K562 (cell line): ENCODE measurements around the gene OR56B1. TPM values are rescaled to one million over a fixed set of nuclear protein-coding genes. Genes with fewer than 3 reads are reported as not detected.

Experiments used
- CAMTA2 ChIP-seq: fragments of 250-450 bp; sonication (Bioruptor Pico); conservative IDR thresholded peaks from 2 replicates; pipeline ENCODE4 v1.5.1; 2022
- RFX7 ChIP-seq: fragments of 250-450 bp; sonication (Bioruptor Pico); IDR thresholded peaks from 2 replicates; pipeline ENCODE4 v1.5.1; 2021; ENCODE audit warnings: mild to moderate bottlenecking
- SPI1 ChIP-seq: IDR thresholded peaks from 2 replicates; pipeline ENCODE4 v1.6.1; 2011; ENCODE audit warnings: low read depth, low read length, control low read depth, borderline replicate concordance
- TFAM ChIP-seq: fragments of 250-450 bp; sonication (Bioruptor Pico); conservative IDR thresholded peaks from 2 replicates; pipeline ENCODE4 v1.5.0; 2021; ENCODE audit warnings: mild to moderate bottlenecking, moderate library complexity
- ZNF224 ChIP-seq: sonication (generic); formaldehyde crosslinking; IDR thresholded peaks from 2 replicates; pipeline ENCODE4 v1.8.0; 2022; ENCODE audit warnings: mild to moderate bottlenecking, missing genetic modification reagents
- polyA plus RNA-seq, 8 experiments: library from polyadenylated mRNA; depleted of rRNA in 4 of 8; stranded (reverse) in 5 of 8; unstranded in 3 of 8; fragments of >200 nt; fragmentation: Nextera tagmentation in 2 of 8; fragmentation: Illumina TruSeq in 1 of 8; extraction: Ambion mirVana in 2 of 8; extraction: Trizol in 1 of 8; gene quantifications; 2 replicates each; pipeline versions ENCODE4 v1.2.1 to v1.2.3, GENCODE V29; 2011 to 2014; ENCODE audit warnings: inconsistent platforms in 1 of 8, missing spikeins in 1 of 8
- total RNA-seq, 7 experiments: library from RNA; depleted of rRNA in 6 of 7; stranded (reverse); fragments of >200 nt in 6 of 7; fragmentation: Illumina TruSeq in 2 of 7; extraction: Trizol in 2 of 7; gene quantifications; 2 replicates each; pipeline versions ENCODE4 v1.2.1 to v1.2.3, GENCODE V29; 2011 to 2021; ENCODE audit warnings: low replicate concordance in 1 of 7
- TF ChIP-seq, protein P1 (sequence below), 2 experiments: fragments of 450-650 bp; formaldehyde crosslinking in 1 of 2; IDR thresholded peaks; 2 replicates each; pipeline versions ENCODE4 v1.4.0 to v1.6.1; 2014 to 2020; ENCODE audit warnings: mild to moderate bottlenecking in 2 of 2, borderline replicate concordance in 1 of 2, low read depth in 1 of 2

Gene OR56B1
- total and polyA plus RNA-seq, 9 of the 15 experiments (the other 6 are each of a cell fraction or from before 2014, with no cell fraction given) = not detected

DNA sequence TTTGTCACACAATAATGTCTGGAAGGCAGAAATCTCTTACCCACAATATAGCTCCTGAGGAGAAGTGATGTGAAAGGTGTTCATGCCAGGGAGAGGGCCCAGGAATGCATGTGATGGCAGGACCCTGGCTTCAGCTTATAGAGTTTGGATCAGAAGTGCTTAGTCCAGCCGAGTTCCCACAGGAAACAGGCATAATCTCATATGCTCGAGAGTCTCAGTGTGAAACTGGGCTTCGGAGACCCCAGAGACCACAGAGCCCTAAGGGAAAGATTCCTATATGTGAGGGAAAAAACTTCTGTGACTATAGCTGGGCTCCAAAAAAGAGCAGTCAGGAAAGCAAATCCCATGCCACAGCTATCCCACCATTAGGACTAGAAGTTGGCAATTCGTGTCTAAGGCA is 47.0 kb downstream of the OR56B1 start, which contains the start of gene OR52N5 (continued):
- TF ChIP-seq RFX7 (CRISPR knock-in tag) (no peak), CAMTA2 (CRISPR knock-in tag) (no peak), SPI1 (no peak), TFAM (CRISPR knock-in tag) (no peak), ZNF224 (no peak)
- TF ChIP-seq, protein P1, sequence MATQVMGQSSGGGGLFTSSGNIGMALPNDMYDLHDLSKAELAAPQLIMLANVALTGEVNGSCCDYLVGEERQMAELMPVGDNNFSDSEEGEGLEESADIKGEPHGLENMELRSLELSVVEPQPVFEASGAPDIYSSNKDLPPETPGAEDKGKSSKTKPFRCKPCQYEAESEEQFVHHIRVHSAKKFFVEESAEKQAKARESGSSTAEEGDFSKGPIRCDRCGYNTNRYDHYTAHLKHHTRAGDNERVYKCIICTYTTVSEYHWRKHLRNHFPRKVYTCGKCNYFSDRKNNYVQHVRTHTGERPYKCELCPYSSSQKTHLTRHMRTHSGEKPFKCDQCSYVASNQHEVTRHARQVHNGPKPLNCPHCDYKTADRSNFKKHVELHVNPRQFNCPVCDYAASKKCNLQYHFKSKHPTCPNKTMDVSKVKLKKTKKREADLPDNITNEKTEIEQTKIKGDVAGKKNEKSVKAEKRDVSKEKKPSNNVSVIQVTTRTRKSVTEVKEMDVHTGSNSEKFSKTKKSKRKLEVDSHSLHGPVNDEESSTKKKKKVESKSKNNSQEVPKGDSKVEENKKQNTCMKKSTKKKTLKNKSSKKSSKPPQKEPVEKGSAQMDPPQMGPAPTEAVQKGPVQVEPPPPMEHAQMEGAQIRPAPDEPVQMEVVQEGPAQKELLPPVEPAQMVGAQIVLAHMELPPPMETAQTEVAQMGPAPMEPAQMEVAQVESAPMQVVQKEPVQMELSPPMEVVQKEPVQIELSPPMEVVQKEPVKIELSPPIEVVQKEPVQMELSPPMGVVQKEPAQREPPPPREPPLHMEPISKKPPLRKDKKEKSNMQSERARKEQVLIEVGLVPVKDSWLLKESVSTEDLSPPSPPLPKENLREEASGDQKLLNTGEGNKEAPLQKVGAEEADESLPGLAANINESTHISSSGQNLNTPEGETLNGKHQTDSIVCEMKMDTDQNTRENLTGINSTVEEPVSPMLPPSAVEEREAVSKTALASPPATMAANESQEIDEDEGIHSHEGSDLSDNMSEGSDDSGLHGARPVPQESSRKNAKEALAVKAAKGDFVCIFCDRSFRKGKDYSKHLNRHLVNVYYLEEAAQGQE (IDR thresholded peaks at IDR 0.05; ENCODE audit: borderline replicate concordance) = no peak
- TF ChIP-seq, protein P1 (CRISPR knock-in tag; IDR thresholded peaks at IDR 0.05; ENCODE audit: low read depth) = no peak

Other genes with a start within 250 kb of the OR56B1 start
Only the 7 nearest of the 19 such genes appear.
- gene TRIM5, start 51.4 kb upstream of the OR56B1 start, total RNA-seq (2014; rRNA removed) = 11.7 and 12.0 TPM in 2 replicates
- 16.5 and 18.8 TPM in 2 replicates for gene TRIM5, start 51.4 kb upstream of the OR56B1 start, total RNA-seq (2014; rRNA removed; fragmentation: Illumina TruSeq; extraction: Trizol)
- 13.9 and 15.0 TPM in 2 replicates for gene TRIM5, start 51.4 kb upstream of the OR56B1 start, total RNA-seq (2015; rRNA removed; fragmentation: Illumina TruSeq; extraction: Trizol)
- gene TRIM5, start 51.4 kb upstream of the OR56B1 start, total RNA-seq (2021) = 14.8 and 15.2 TPM in 2 replicates
- gene TRIM5, start 51.4 kb upstream of the OR56B1 start, polyA plus RNA-seq (2011; rRNA removed) = 15.3 and 17.6 TPM in 2 replicates
- gene TRIM5, start 51.4 kb upstream of the OR56B1 start, polyA plus RNA-seq (2014; fragmentation: Illumina TruSeq; extraction: Trizol) = 16.6 and 20.8 TPM in 2 replicates
- gene TRIM5, start 51.4 kb upstream of the OR56B1 start, polyA plus RNA-seq (2014; fragmentation: Nextera tagmentation; extraction: Ambion mirVana) = 10 to 100 TPM; 13.7 to 18.0 TPM
- 7.7 and 10.2 TPM in 2 replicates for gene TRIM5, start 51.4 kb upstream of the OR56B1 start, polyA plus RNA-seq (2014; rRNA removed)
- gene TRIM22, start 46.7 kb upstream of the OR56B1 start, total RNA-seq (2014; rRNA removed) = 0.20 and 1.1 TPM in 2 replicates
- gene TRIM22, start 46.7 kb upstream of the OR56B1 start, total RNA-seq (2014; rRNA removed; fragmentation: Illumina TruSeq; extraction: Trizol) = 0.11 and 0.19 TPM in 2 replicates
- 0.18 and 0.30 TPM in 2 replicates for gene TRIM22, start 46.7 kb upstream of the OR56B1 start, total RNA-seq (2015; rRNA removed; fragmentation: Illumina TruSeq; extraction: Trizol)
- gene TRIM22, start 46.7 kb upstream of the OR56B1 start, total RNA-seq (2021) = 0.35 and 1.2 TPM in 2 replicates
- 0.18 and 0.60 TPM in 2 replicates for gene TRIM22, start 46.7 kb upstream of the OR56B1 start, polyA plus RNA-seq (2011; rRNA removed)
- gene TRIM22, start 46.7 kb upstream of the OR56B1 start, polyA plus RNA-seq (2014; fragmentation: Illumina TruSeq; extraction: Trizol) = 0.06 and 0.18 TPM in 2 replicates
- under 1 TPM in 1 of 2 experiments, not detected in 1; 0.17 TPM for gene TRIM22, start 46.7 kb upstream of the OR56B1 start, polyA plus RNA-seq (2014; fragmentation: Nextera tagmentation; extraction: Ambion mirVana)
- 0.09 TPM in 1 of 2 replicates, not detected in the other for gene TRIM22, start 46.7 kb upstream of the OR56B1 start, polyA plus RNA-seq (2014; rRNA removed)
- gene OR52N4, start 17.8 kb downstream of the OR56B1 start, total RNA-seq (2014; rRNA removed) = not detected in 2 replicates
- not detected in 2 replicates for gene OR52N4, start 17.8 kb downstream of the OR56B1 start, total RNA-seq (2014; rRNA removed; fragmentation: Illumina TruSeq; extraction: Trizol)
- not detected in 2 replicates for gene OR52N4, start 17.8 kb downstream of the OR56B1 start, total RNA-seq (2015; rRNA removed; fragmentation: Illumina TruSeq; extraction: Trizol)
- gene OR52N4, start 17.8 kb downstream of the OR56B1 start, total RNA-seq (2021) = not detected in 2 replicates
- not detected in 2 replicates for gene OR52N4, start 17.8 kb downstream of the OR56B1 start, polyA plus RNA-seq (2011; rRNA removed)
- not detected in 2 replicates for gene OR52N4, start 17.8 kb downstream of the OR56B1 start, polyA plus RNA-seq (2014; fragmentation: Illumina TruSeq; extraction: Trizol)
- not detected for gene OR52N4, start 17.8 kb downstream of the OR56B1 start, polyA plus RNA-seq (2014; fragmentation: Nextera tagmentation; extraction: Ambion mirVana)
- gene OR52N4, start 17.8 kb downstream of the OR56B1 start, polyA plus RNA-seq (2014; rRNA removed) = not detected in 2 replicates
- gene OR52N5, start 46.9 kb downstream of the OR56B1 start, total RNA-seq (2014; rRNA removed) = 0.04 TPM in 1 of 2 replicates, not detected in the other
- not detected in 2 replicates for gene OR52N5, start 46.9 kb downstream of the OR56B1 start, total RNA-seq (2014; rRNA removed; fragmentation: Illumina TruSeq; extraction: Trizol)
- gene OR52N5, start 46.9 kb downstream of the OR56B1 start, total RNA-seq (2015; rRNA removed; fragmentation: Illumina TruSeq; extraction: Trizol) = not detected in 2 replicates
- gene OR52N5, start 46.9 kb downstream of the OR56B1 start, total RNA-seq (2021) = not detected in 2 replicates
- gene OR52N5, start 46.9 kb downstream of the OR56B1 start, polyA plus RNA-seq (2011; rRNA removed) = not detected in 2 replicates
- gene OR52N5, start 46.9 kb downstream of the OR56B1 start, polyA plus RNA-seq (2014; fragmentation: Illumina TruSeq; extraction: Trizol) = not detected in 2 replicates
- not detected for gene OR52N5, start 46.9 kb downstream of the OR56B1 start, polyA plus RNA-seq (2014; fragmentation: Nextera tagmentation; extraction: Ambion mirVana)
- gene OR52N5, start 46.9 kb downstream of the OR56B1 start, polyA plus RNA-seq (2014; rRNA removed) = not detected in 2 replicates
- gene OR52N1, start 54.8 kb downstream of the OR56B1 start, total RNA-seq (2014; rRNA removed) = not detected in 2 replicates
- gene OR52N1, start 54.8 kb downstream of the OR56B1 start, total RNA-seq (2014; rRNA removed; fragmentation: Illumina TruSeq; extraction: Trizol) = not detected in 2 replicates
- gene OR52N1, start 54.8 kb downstream of the OR56B1 start, total RNA-seq (2015; rRNA removed; fragmentation: Illumina TruSeq; extraction: Trizol) = not detected in 2 replicates
- not detected in 2 replicates for gene OR52N1, start 54.8 kb downstream of the OR56B1 start, total RNA-seq (2021)
- gene OR52N1, start 54.8 kb downstream of the OR56B1 start, polyA plus RNA-seq (2011; rRNA removed) = not detected in 2 replicates
- gene OR52N1, start 54.8 kb downstream of the OR56B1 start, polyA plus RNA-seq (2014; fragmentation: Illumina TruSeq; extraction: Trizol) = not detected in 2 replicates
- gene OR52N1, start 54.8 kb downstream of the OR56B1 start, polyA plus RNA-seq (2014; fragmentation: Nextera tagmentation; extraction: Ambion mirVana) = not detected
- gene OR52N1, start 54.8 kb downstream of the OR56B1 start, polyA plus RNA-seq (2014; rRNA removed) = not detected in 2 replicates
- not detected in 2 replicates for gene OR52N2, start 72.5 kb downstream of the OR56B1 start, total RNA-seq (2014; rRNA removed)
- gene OR52N2, start 72.5 kb downstream of the OR56B1 start, total RNA-seq (2014; rRNA removed; fragmentation: Illumina TruSeq; extraction: Trizol) = not detected in 2 replicates
- gene OR52N2, start 72.5 kb downstream of the OR56B1 start, total RNA-seq (2015; rRNA removed; fragmentation: Illumina TruSeq; extraction: Trizol) = not detected in 2 replicates
- not detected in 2 replicates for gene OR52N2, start 72.5 kb downstream of the OR56B1 start, total RNA-seq (2021)
- gene OR52N2, start 72.5 kb downstream of the OR56B1 start, polyA plus RNA-seq (2011; rRNA removed) = not detected in 2 replicates
- not detected in 2 replicates for gene OR52N2, start 72.5 kb downstream of the OR56B1 start, polyA plus RNA-seq (2014; fragmentation: Illumina TruSeq; extraction: Trizol)
- not detected for gene OR52N2, start 72.5 kb downstream of the OR56B1 start, polyA plus RNA-seq (2014; fragmentation: Nextera tagmentation; extraction: Ambion mirVana)
- gene OR52N2, start 72.5 kb downstream of the OR56B1 start, polyA plus RNA-seq (2014; rRNA removed) = not detected in 2 replicates
- gene OR52E6, start 105.4 kb downstream of the OR56B1 start, total RNA-seq (2014; rRNA removed) = not detected in 2 replicates
- not detected in 2 replicates for gene OR52E6, start 105.4 kb downstream of the OR56B1 start, total RNA-seq (2014; rRNA removed; fragmentation: Illumina TruSeq; extraction: Trizol)
- gene OR52E6, start 105.4 kb downstream of the OR56B1 start, total RNA-seq (2015; rRNA removed; fragmentation: Illumina TruSeq; extraction: Trizol) = not detected in 2 replicates
- not detected in 2 replicates for gene OR52E6, start 105.4 kb downstream of the OR56B1 start, total RNA-seq (2021)
- gene OR52E6, start 105.4 kb downstream of the OR56B1 start, polyA plus RNA-seq (2011; rRNA removed) = not detected in 2 replicates
- gene OR52E6, start 105.4 kb downstream of the OR56B1 start, polyA plus RNA-seq (2014; fragmentation: Illumina TruSeq; extraction: Trizol) = not detected in 2 replicates
- gene OR52E6, start 105.4 kb downstream of the OR56B1 start, polyA plus RNA-seq (2014; fragmentation: Nextera tagmentation; extraction: Ambion mirVana) = not detected
- gene OR52E6, start 105.4 kb downstream of the OR56B1 start, polyA plus RNA-seq (2014; rRNA removed) = not detected in 2 replicates